HL-60 (cell line): ENCODE measurements around the gene GOSR2.

Source experiments
- DNase-seq, 2 experiments: peaks; one replicate each; pipeline ENCODE4 v3.0.0-alpha.2; 2010 to 2020; ENCODE audit warnings: low read depth in 1 of 2, low spot score in 1 of 2
- H3K27ac ChIP-seq: fragments of 250-450 bp; sonication (Bioruptor Pico); replicated peaks from 2 replicates; pipeline ENCODE4 v1.5.1; 2020; ENCODE audit warnings: mild to moderate bottlenecking, moderate library complexity
- H3K27me3 ChIP-seq: fragments of 250-450 bp; sonication (Bioruptor Pico); 2 replicates; pipeline ENCODE4 v1.5.1; 2021; ENCODE audit warnings: mild to moderate bottlenecking, moderate library complexity; ENCODE audit not compliant: insufficient read depth, poor library complexity, severe bottlenecking
- H3K4me3 ChIP-seq: replicated peaks from 2 replicates; pipeline ENCODE4 v1.5.1; 2011; ENCODE audit warnings: mild to moderate bottlenecking, control low read depth, low read length; ENCODE audit not compliant: insufficient read depth
- GABPA ChIP-seq: IDR thresholded peaks from 2 replicates; pipeline ENCODE4 v1.6.1; 2012; ENCODE audit warnings: low read depth
- POLR2AphosphoS5 ChIP-seq: IDR thresholded peaks from 2 replicates; pipeline ENCODE4 v1.6.1; 2012; ENCODE audit warnings: low read depth
- SPI1 ChIP-seq: IDR thresholded peaks from 2 replicates; pipeline ENCODE4 v1.6.1; 2012; ENCODE audit warnings: low read depth, mild to moderate bottlenecking, borderline replicate concordance
- TF ChIP-seq, protein P1 (sequence below): IDR thresholded peaks from 2 replicates; pipeline ENCODE4 v1.6.1; 2012; ENCODE audit warnings: low read depth; ENCODE audit not compliant: insufficient replicate concordance
- TF ChIP-seq, protein P2 (sequence below): IDR thresholded peaks from one replicate; pipeline ENCODE4 v1.5.1; 2011; ENCODE audit warnings: low read length, control low read depth, inconsistent platforms; ENCODE audit not compliant: insufficient read depth

The GOSR2 gene

DNA sequence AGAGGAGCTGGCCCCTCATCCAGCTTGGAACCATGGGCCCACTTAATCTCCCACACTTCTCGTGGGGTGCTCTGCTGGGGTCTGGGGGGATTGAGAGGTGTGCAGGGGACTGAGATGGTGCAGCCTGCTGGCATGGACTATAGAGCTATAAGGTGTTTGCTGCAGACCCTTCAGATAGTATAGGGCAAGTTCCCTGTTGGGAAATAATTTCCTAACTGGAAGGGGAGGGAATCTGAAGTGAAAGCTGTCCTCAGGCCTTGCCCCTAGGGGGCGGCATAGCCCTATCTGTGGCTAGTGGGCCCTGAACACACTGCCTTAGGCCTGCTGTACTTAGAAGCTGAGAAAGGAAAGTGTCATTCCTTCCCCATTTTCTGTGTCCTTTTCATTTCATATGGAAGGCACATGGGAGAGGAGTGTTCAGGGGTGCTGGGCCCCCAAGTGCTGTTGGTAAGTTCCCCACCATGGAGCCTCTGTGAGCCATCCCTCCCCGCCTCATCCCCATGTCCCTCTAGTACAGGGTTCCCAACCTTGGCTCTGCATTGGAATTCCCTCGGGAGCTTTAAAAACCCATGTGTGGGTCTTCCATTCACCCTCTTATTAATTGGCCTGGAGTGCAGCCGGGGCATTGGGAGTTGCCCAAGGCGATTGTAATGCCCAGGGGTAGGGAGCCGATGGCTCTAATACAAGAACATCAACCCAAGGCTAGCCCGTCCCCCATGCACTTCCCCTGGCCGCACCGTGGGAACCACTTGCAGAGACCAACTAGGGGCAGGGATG, 19.7 kb downstream of the GOSR2 start:
- H3K4me3 ChIP-seq, result no peak overlapping the region
- no peak for TF ChIP-seq SPI1
- TF ChIP-seq GABPA, result no peak
- TF ChIP-seq, protein P1, sequence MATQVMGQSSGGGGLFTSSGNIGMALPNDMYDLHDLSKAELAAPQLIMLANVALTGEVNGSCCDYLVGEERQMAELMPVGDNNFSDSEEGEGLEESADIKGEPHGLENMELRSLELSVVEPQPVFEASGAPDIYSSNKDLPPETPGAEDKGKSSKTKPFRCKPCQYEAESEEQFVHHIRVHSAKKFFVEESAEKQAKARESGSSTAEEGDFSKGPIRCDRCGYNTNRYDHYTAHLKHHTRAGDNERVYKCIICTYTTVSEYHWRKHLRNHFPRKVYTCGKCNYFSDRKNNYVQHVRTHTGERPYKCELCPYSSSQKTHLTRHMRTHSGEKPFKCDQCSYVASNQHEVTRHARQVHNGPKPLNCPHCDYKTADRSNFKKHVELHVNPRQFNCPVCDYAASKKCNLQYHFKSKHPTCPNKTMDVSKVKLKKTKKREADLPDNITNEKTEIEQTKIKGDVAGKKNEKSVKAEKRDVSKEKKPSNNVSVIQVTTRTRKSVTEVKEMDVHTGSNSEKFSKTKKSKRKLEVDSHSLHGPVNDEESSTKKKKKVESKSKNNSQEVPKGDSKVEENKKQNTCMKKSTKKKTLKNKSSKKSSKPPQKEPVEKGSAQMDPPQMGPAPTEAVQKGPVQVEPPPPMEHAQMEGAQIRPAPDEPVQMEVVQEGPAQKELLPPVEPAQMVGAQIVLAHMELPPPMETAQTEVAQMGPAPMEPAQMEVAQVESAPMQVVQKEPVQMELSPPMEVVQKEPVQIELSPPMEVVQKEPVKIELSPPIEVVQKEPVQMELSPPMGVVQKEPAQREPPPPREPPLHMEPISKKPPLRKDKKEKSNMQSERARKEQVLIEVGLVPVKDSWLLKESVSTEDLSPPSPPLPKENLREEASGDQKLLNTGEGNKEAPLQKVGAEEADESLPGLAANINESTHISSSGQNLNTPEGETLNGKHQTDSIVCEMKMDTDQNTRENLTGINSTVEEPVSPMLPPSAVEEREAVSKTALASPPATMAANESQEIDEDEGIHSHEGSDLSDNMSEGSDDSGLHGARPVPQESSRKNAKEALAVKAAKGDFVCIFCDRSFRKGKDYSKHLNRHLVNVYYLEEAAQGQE, result no peak
- TF ChIP-seq POLR2AphosphoS5, result no peak
- TF ChIP-seq, protein P2, sequence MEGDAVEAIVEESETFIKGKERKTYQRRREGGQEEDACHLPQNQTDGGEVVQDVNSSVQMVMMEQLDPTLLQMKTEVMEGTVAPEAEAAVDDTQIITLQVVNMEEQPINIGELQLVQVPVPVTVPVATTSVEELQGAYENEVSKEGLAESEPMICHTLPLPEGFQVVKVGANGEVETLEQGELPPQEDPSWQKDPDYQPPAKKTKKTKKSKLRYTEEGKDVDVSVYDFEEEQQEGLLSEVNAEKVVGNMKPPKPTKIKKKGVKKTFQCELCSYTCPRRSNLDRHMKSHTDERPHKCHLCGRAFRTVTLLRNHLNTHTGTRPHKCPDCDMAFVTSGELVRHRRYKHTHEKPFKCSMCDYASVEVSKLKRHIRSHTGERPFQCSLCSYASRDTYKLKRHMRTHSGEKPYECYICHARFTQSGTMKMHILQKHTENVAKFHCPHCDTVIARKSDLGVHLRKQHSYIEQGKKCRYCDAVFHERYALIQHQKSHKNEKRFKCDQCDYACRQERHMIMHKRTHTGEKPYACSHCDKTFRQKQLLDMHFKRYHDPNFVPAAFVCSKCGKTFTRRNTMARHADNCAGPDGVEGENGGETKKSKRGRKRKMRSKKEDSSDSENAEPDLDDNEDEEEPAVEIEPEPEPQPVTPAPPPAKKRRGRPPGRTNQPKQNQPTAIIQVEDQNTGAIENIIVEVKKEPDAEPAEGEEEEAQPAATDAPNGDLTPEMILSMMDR, result peak; percentile 80
- peak; percentile 23 to 57 for DNase-seq
- no peak overlapping the region for H3K27ac ChIP-seq
- H3K27me3 ChIP-seq, result no peaks in the 10 kb centered on the region

DNA sequence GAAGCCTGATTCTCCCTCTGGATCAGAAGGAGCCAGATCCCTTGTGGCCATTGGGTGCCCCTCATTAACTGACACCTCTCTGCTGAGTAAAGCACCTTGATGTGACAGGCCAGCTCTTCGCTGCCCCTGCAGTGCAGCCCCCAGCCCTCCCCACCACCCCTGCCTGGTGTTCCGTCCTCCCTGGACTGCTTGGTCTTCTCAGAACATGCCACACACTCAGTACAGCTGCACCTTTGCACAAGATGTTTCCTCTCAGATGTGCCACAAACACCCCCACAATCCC, 20.2 kb downstream of the GOSR2 start:
- H3K27ac ChIP-seq, result no peak overlapping the region
- H3K4me3 ChIP-seq, result no peak overlapping the region
- no peaks in the 10 kb centered on the region for H3K27me3 ChIP-seq
- TF ChIP-seq, protein P1, result no peak
- TF ChIP-seq, protein P2, result no peak
- TF ChIP-seq GABPA, result no peak
- no peak for TF ChIP-seq POLR2AphosphoS5
- no peak for TF ChIP-seq SPI1
- no peak for DNase-seq

DNA sequence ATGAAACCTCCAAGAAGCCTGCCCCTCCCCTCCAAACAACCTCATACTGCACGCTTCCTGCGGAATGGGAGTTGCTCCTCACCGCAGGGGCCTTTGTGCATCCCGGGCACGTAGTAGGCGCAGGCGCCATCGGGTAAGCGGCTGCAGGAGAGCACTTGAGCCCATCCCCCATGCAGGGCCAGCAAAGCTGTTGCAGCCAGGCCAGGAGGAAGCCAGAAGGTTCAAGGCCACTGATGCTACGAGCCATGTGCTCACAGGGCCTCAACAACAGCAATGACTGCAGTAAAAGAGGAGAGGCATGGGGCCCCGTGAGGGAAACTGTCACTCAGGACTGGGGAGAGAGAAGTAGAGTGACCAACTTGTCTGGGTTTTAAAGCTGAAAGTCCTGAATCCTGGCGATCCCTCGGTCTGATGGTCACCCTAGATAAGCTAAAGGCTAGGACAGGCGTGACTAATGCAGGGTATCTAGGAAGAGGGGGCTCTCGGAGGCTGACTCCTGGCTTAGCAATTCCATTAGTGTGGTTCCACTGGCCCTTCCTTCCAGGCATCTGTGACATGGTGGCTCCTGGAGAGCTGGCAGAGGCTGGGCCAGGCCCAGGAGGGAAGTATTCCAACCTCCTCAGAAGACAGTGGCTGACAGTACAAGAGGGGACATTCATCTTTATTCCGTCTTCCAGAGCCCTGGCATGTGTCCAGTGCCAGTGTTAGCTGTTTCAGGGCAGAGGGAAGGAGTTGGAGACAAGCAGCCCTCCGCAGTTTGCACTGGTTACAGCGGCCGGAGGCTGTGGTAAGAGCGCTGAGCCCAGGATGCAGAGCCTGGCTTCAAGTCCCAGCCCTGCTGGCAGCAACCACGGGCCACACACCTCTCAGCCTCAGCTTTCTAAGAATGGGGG, 20.8 kb downstream of the GOSR2 start:
- no peak for DNase-seq
- no peak overlapping the region for H3K4me3 ChIP-seq
- TF ChIP-seq POLR2AphosphoS5, result peak; percentile 26
- TF ChIP-seq GABPA, result no peak
- H3K27me3 ChIP-seq, result no peaks in the 10 kb centered on the region
- no peak overlapping the region for H3K27ac ChIP-seq

DNA sequence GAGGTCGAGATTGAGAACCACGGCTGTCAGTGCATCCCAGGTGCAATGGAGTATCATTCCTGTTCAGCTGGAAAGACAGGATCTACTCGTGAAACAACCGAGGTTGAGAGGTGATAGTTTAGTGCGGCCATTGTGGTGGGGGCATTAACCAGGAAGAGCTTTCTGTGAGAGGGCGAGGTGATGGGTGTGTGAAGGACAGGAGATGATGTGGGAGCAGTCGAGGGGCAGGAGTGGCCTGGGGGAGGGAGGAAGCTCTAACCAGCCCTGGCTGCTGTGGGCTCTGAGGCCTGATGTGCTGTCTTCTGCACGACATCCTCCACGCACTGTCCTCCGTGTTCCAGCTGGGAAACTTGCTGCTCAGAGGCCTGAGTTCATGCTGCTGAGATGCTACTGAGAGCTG, 22.0 kb downstream of the GOSR2 start:
- no peak overlapping the region for H3K27ac ChIP-seq
- H3K27me3 ChIP-seq, result no peaks in the 10 kb centered on the region
- H3K4me3 ChIP-seq, result no peak overlapping the region
- TF ChIP-seq POLR2AphosphoS5 (no peak), SPI1 (no peak), GABPA (no peak)
- TF ChIP-seq, protein P1, result no peak
- TF ChIP-seq, protein P2, result no peak
- no peak for DNase-seq
